Erythroblast (primary cell): ENCODE measurements around the gene NKAPD1.

Experiments
- DNase-seq, 2 experiments: peaks; one replicate each; lab custom pipeline; 2025; lab: John Stamatoyannopoulos, UW
- GATA1 ChIP-seq: IDR thresholded peaks from 2 replicates; pipeline ENCODE4 v1.6.1; 2011; ENCODE audit warnings: low read depth, mild to moderate bottlenecking, control low read depth, low read length, moderate library complexity
- POLR2A ChIP-seq: IDR thresholded peaks from 2 replicates; pipeline ENCODE4 v1.6.1; 2011; ENCODE audit warnings: mild to moderate bottlenecking, low read length

NKAPD1 gene

DNA sequence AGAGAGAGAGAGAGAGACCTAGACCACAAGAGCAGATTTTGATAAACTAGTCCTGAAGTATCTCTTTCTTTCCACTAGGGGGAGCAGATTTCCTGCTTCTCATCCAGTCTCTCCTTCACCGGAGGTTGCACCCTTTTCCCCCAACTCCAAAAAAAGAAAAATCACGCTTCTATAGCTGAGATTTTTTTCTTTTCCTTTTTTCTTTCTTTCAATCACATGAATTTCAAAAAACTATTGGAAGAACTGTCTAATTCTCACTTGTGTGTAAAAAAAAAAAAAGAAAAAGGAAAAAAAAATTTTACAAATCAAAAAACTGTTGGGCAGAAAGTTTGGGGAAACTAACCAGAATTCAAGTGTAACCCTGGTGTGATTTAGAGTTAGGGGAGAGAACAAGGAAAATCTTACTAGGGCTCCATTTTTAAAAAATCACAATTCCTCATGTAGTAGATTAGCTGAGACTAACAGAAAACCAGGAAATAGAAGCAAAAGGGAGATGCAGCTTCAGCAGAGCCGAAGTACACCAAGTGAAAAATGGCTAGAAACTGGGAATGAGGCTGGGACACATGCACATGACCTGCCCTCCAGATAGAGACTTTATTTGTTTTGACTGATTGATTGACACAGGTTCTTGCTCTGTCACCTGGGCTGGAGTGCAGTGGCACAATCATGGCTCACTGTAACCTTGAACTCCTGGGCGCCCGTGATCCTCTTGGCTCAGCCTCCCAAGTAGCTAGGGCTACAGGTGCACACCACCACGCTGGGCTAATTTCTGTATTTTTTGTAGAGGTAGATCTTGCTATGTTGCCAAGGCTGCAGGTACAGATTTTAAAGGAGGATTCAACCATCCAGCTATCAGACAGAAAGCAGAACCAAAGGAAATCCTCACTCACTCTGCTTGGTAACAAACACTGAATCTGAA lies 39.7 kb downstream of the NKAPD1 start:
- DNase-seq, result peak; percentile 50 to 54
- TF ChIP-seq GATA1, result no peak
- no peak for TF ChIP-seq POLR2A

- no peak for DNase-seq
- TF ChIP-seq POLR2A (no peak), GATA1 (no peak)
Measured at GRCh38 chr11:112114460-112114859, 40.4 kb downstream of the NKAPD1 start.

GRCh38 chr11:112115386-112115785 lies 41.3 kb downstream of the NKAPD1 start:
- no peak for DNase-seq
- TF ChIP-seq POLR2A, result no peak
- no peak for TF ChIP-seq GATA1

DNA sequence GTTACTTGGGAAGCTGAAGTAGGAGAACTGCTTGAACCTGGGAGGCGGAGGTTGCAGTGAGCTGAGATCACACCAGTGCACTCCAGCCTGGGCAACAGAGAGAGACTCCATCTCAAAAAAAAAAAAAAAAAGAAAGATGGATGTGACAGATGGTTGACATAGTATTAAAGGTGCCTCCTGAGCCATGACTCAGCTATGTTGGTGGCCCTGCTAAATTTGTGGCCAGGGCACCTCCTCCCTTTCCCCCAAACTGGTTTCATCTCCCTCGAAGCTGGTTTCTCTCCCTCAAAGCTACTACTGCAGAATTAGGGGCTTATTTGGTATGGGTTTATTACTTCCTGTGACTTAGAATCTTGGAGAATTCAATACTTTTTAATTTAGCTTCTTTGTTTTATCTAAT lies 44.1 kb downstream of the NKAPD1 start:
- DNase-seq, result no peak
- TF ChIP-seq GATA1 (no peak), POLR2A (no peak)

DNA sequence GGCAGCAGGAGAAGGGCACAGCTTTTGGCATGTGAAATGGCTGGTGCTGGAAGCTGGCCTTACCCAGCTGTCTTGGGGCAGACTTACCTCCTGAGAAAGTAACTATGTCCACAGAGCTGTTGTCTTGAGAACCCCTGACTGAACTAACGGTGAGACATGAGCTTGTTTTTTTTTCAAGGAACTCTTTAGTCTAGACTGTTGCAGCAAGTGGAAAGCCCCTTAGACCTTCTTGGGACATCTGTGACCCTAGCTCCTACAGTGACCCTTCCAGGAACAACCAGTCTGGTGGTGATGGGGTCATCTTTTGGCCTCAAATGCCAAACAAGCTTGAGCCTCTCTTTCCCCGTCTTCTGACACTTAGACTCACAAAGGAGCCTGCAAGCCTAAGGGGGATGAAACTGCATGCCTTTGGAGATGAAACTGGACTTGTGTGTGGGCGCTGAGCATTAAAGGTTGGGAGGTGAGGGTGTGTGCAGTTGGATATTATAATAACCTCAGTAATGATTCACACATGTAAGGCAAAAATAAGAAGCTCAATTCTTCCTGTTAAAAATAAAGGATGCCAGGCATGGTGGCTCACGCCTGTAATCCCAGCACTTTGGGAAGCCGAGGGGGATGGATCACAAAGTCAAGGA lies 48.0 kb downstream of the NKAPD1 start:
- no peak for DNase-seq
- TF ChIP-seq GATA1 (no peak), POLR2A (no peak)

DNA sequence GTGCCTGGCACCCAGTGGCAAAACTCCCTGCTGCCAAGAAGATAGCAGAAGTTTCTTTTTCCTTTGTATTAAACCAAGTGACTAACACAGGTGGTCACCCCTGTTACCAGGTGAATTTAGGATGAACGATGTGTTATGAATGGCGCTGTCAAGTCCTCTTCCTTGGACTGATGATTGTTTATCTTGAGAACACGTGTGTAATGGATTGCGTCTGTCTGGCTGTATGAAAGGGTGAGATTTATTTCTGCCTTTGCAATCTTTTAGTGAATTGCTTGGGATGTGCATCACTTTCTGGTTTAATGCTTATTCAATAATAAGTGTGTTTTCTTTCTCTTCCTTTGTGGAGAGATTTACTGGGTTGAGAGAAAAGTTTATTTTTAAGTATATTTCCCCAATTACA lies 49.0 kb downstream of the NKAPD1 start:
- TF ChIP-seq GATA1 (no peak), POLR2A (no peak)
- DNase-seq, result no peak

- TF ChIP-seq GATA1 (no peak), POLR2A (no peak)
- DNase-seq, result no peak
Measured at GRCh38 chr11:112127056-112127455, 53.0 kb downstream of the NKAPD1 start.

DNA sequence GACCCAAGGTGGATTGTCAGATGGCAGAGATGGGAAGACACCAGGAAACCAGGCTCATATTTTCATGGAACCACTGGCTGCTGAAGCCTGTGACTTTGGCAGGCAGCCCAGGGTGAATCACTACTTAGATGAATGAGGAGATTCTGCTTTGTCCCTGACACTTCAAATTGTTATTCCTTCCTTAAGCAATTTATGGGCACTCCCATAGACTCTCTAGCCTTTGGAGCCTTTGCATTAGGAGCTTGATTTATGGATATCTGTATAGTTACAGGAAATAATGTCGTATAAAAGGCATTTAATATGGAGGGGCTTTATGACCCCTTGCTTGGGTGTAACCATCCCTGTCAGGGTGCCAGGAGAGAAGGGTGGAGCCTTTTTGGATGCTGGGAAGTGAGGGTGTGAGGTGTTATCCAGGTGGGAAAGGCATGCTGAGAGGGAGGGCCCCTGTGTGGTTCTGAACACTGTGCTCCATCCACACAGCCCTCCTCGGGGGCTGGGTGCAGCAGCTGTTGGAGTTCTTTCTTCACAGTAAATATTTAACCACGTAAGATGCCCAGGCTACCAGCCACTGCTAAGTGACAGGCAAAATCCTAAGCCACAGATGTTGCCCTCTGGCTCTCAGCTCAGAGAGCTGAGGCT lies 54.5 kb downstream of the NKAPD1 start:
- TF ChIP-seq GATA1, result no peak
- no peak for TF ChIP-seq POLR2A
- no peak for DNase-seq

DNA sequence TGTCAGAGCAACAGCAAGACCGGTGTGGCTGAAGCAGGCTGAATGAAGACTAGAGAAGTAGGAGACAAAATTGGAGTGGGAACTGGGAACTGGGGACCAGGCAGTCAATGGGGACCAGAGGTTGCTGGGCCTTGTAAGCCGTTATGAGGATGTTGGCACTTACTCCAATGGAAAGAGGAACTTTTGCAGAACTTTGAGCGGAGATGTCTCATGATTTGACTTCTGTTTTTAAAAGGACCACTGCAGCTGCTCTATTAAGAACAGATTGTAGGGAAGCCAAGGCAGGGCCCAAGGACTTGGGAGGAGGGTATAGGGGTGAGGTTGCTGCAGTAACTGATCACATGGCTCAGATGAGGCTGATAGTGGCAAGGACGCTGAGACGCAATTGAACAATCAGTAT lies 55.6 kb downstream of the NKAPD1 start:
- no peak for DNase-seq
- no peak for TF ChIP-seq POLR2A
- no peak for TF ChIP-seq GATA1

DNA sequence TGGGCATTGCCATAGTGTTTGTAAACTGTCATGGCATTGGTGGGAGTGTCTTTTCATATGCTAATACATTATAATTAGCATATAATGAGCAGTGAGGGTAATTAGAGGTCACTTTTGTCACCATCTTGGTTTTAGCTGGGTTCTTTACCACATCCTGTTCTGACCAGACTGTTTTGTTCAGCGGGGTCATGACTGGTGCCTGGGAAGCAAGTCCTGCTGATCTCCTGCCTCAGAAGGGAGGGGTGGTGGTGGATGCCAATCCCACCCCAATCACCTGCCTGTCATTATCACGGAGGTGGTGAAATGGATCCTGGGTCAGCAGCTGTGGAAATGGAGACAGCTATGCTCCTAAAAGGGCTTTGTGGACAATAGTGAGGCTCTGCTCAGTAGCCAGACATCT lies 58.6 kb downstream of the NKAPD1 start:
- DNase-seq, result no peak
- TF ChIP-seq POLR2A (no peak), GATA1 (no peak)

DNA sequence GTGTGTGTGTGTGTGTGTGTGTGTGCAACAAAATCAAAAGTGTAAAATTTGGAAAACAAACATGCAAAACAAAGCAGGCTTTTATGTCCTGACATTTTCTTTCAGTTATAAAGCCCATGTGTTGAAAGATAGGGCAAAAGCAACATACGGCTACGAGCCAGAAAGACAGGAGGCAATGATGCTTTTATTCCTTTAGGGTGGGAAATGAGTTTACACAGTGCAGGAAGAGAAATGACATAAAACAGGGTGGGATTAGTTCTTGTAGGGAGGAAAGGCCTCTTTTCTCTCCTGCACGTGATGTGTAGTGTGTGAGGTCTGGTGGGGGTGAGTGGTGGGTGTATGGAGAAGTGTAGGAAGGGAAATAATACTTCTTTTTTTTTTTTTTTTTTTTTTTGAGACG lies 60.4 kb downstream of the NKAPD1 start:
- no peak for TF ChIP-seq GATA1
- no peak for TF ChIP-seq POLR2A
- DNase-seq, result no peak
